Mammary epithelial cell (primary cell): ENCODE results near the gene CDK2AP2.

Experiments used
- CTCF ChIP-seq, 2 donors: IDR thresholded peaks in 1 of 2; conservative IDR thresholded peaks in 1 of 2; 2 replicates each; pipeline ENCODE4 v1.5.1; 2011 to 2012; ENCODE audit warnings: inconsistent platforms in 2 of 2, low read length in 2 of 2, mild to moderate bottlenecking in 2 of 2, control low read depth in 1 of 2, low read depth in 1 of 2; ENCODE audit not compliant: insufficient read depth in 1 of 2; ENCODE audit errors: extremely low read depth in 1 of 2
- EZH2 ChIP-seq: IDR thresholded peaks from 2 replicates; pipeline ENCODE4 v1.6.1; 2012; ENCODE audit warnings: low read length, inconsistent platforms, borderline replicate concordance

- TF ChIP-seq CTCF (conservative IDR thresholded peaks at IDR 0.05 in 1 of 2, IDR thresholded peaks at IDR 0.05 in 1 of 2; ENCODE audit: extremely low read depth in 1 of 2, insufficient read depth in 1 of 2, low read depth in 1 of 2, low read length in 2 of 2) (no peak), EZH2 (no peak)
These were observed at the start of gene CDK2AP2 for GRCh38 chr11:67507864-67508485.
